ENCODE data around the gene DLGAP4.

DNA sequence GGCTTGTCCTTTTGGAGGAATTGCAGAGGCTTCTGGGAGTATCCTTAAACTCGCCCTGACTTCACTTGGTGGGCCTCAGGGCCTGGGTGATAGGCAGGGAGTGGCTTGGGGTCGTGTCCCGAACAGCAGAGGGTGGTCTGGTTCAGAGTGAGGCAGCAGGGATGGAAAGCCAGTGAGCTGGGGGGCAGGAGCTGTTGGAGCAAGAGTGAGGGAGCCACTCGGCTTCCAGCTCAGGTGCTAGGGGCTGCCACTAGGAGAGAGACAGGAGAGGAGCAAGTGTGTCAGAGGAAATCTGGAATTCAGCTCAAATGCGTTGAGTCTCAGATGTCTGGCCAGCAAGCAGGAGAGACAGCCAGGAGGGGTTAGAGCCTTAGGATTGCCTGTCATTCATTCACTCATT is 85.8 kb downstream of the DLGAP4 start:
- TF ChIP-seq RFX1 (IDR thresholded peaks at IDR 0.05) (no peak), PAX8 (CRISPR knock-in tag; IDR thresholded peaks at IDR 0.05; ENCODE audit: borderline replicate concordance) (no peak), NBN (conservative IDR thresholded peaks at IDR 0.05) (no peak), TGIF2 (CRISPR knock-in tag; IDR thresholded peaks at IDR 0.05) (no peak), ZNF557 (CRISPR knock-in tag; IDR thresholded peaks at IDR 0.05) (no peak), ZMYM2 (CRISPR knock-in tag; IDR thresholded peaks at IDR 0.05) (no peak), TAF1 (CRISPR knock-in tag; IDR thresholded peaks at IDR 0.05) (no peak)
- TF ChIP-seq, protein P1, sequence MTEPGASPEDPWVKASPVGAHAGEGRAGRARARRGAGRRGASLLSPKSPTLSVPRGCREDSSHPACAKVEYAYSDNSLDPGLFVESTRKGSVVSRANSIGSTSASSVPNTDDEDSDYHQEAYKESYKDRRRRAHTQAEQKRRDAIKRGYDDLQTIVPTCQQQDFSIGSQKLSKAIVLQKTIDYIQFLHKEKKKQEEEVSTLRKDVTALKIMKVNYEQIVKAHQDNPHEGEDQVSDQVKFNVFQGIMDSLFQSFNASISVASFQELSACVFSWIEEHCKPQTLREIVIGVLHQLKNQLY (CRISPR knock-in tag; IDR thresholded peaks at IDR 0.05): no peak

Measured in HepG2 (cell line).